ENCODE measurements around the gene RHOV. TPM values are rescaled to one million over a fixed set of nuclear protein-coding genes. Genes with fewer than 3 reads are reported as not detected.
A peak's percentile ranks its signal among the peaks of the same experiment; 100 is the strongest.

Gene RHOV
- total RNA-seq, 1 donor: 0.36 TPM

- Histone ChIP-seq H3K27me3 (ENCODE audit: insufficient read depth, low read length) (peaks cover 22% of the 10 kb centered on the region), H3K4me1 (ENCODE audit: insufficient read depth, low read length) (no peaks in the 10 kb centered on the region), H3K79me2 (ENCODE audit: insufficient read depth, low read length) (no peaks in the 10 kb centered on the region), H2AFZ (ENCODE audit: low read length) (no peak overlapping the region), H3K9me3 (ENCODE audit: low read depth, low read length) (no peaks in the 10 kb centered on the region), H4K20me1 (ENCODE audit: insufficient read depth, low read length) (no peaks in the 10 kb centered on the region), H3K36me3 (ENCODE audit: insufficient read depth, low read length) (no peaks in the 10 kb centered on the region), H3K27ac (ENCODE audit: low read depth, low read length) (no peak overlapping the region), H3K4me2 (ENCODE audit: insufficient read depth, low read length) (no peak overlapping the region), H3K4me3 (ENCODE audit: insufficient read depth, low read length) (no peak overlapping the region)
- DNase-seq (ENCODE audit: insufficient read length, low spot score, missing footprints): peak; percentile 57
- no peak for TF ChIP-seq CTCF (IDR thresholded peaks at IDR 0.05; ENCODE audit: extremely low read depth, low read depth, low read length)
Measured at GRCh38 chr15:40921949-40922607, 48.0 kb upstream of the RHOV start.

- DNase-seq (ENCODE audit: insufficient read length, low spot score, missing footprints): peak; percentile 66
- Histone ChIP-seq H3K4me1 (ENCODE audit: insufficient read depth, low read length) (no peaks in the 10 kb centered on the region), H3K79me2 (ENCODE audit: insufficient read depth, low read length) (no peaks in the 10 kb centered on the region), H4K20me1 (ENCODE audit: insufficient read depth, low read length) (no peaks in the 10 kb centered on the region), H3K27me3 (ENCODE audit: insufficient read depth, low read length) (no peaks in the 10 kb centered on the region), H3K4me3 (ENCODE audit: insufficient read depth, low read length) (no peak overlapping the region), H3K27ac (ENCODE audit: low read depth, low read length) (no peak overlapping the region), H3K4me2 (ENCODE audit: insufficient read depth, low read length) (no peak overlapping the region), H3K9me3 (ENCODE audit: low read depth, low read length) (no peaks in the 10 kb centered on the region), H3K36me3 (ENCODE audit: insufficient read depth, low read length) (no peaks in the 10 kb centered on the region), H2AFZ (ENCODE audit: low read length) (no peak overlapping the region)
- no peak for TF ChIP-seq CTCF (IDR thresholded peaks at IDR 0.05; ENCODE audit: extremely low read depth, low read depth, low read length)
Measured at GRCh38 chr15:40918799-40919392, 44.9 kb upstream of the RHOV start.

- Histone ChIP-seq H2AFZ (ENCODE audit: low read length) (no peak overlapping the region), H4K20me1 (ENCODE audit: insufficient read depth, low read length) (no peaks in the 10 kb centered on the region), H3K4me2 (ENCODE audit: insufficient read depth, low read length) (no peak overlapping the region), H3K4me3 (ENCODE audit: insufficient read depth, low read length) (no peak overlapping the region), H3K27me3 (ENCODE audit: insufficient read depth, low read length) (no peaks in the 10 kb centered on the region), H3K4me1 (ENCODE audit: insufficient read depth, low read length) (no peaks in the 10 kb centered on the region), H3K27ac (ENCODE audit: low read depth, low read length) (no peak overlapping the region), H3K9me3 (ENCODE audit: low read depth, low read length) (no peaks in the 10 kb centered on the region), H3K36me3 (ENCODE audit: insufficient read depth, low read length) (no peaks in the 10 kb centered on the region), H3K79me2 (ENCODE audit: insufficient read depth, low read length) (no peaks in the 10 kb centered on the region)
- no peak for DNase-seq (ENCODE audit: insufficient read length, low spot score, missing footprints)
- no peak for TF ChIP-seq CTCF (IDR thresholded peaks at IDR 0.05; ENCODE audit: extremely low read depth, low read depth, low read length)
Measured at GRCh38 chr15:40918146-40918798, 44.2 kb upstream of the RHOV start.

GRCh38 chr15:40917585-40917984 is 43.6 kb upstream of the RHOV start:
- no peak for DNase-seq (ENCODE audit: insufficient read length, low spot score, missing footprints)
- TF ChIP-seq CTCF (IDR thresholded peaks at IDR 0.05; ENCODE audit: extremely low read depth, low read depth, low read length): no peak
- H3K27me3 ChIP-seq (ENCODE audit: insufficient read depth, low read length): no peaks in the 10 kb centered on the region
- no peaks in the 10 kb centered on the region for H3K79me2 ChIP-seq (ENCODE audit: insufficient read depth, low read length)
- H2AFZ ChIP-seq (ENCODE audit: low read length): no peak overlapping the region
- H3K4me3 ChIP-seq (ENCODE audit: insufficient read depth, low read length): no peak overlapping the region
- H3K4me1 ChIP-seq (ENCODE audit: insufficient read depth, low read length): no peaks in the 10 kb centered on the region
- H4K20me1 ChIP-seq (ENCODE audit: insufficient read depth, low read length): no peaks in the 10 kb centered on the region
- H3K4me2 ChIP-seq (ENCODE audit: insufficient read depth, low read length): no peak overlapping the region
- no peaks in the 10 kb centered on the region for H3K9me3 ChIP-seq (ENCODE audit: low read depth, low read length)
- no peak overlapping the region for H3K27ac ChIP-seq (ENCODE audit: low read depth, low read length)
- H3K36me3 ChIP-seq (ENCODE audit: insufficient read depth, low read length): no peaks in the 10 kb centered on the region
